ENCODE data around the gene NCAPG2.

Gene NCAPG2

DNA sequence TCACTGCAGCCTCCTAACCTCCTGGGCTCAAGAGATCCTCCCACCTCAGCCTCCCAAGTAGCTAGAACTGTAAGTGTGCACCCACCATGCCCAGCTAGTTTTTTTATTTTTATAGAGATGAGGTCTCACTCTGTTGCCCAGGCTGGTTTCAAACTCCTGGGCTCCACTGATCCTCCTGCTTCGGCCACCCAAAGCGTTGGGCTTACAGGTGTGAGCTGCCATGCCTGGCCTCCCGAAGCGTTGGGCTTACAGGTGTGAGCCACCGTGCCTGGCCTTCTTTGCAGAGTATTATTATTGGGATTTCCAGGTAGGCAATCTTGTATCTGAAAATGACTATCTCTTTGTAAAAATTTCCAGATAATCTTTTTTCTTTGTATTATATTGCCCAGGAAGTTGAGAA lies 23.1 kb upstream of the NCAPG2 start:
- Histone ChIP-seq H3K27ac (no peak overlapping the region), H3K36me3 (replicated peaks) (peaks cover 13% of the 10 kb centered on the region), H3K4me3 (ENCODE audit: low read depth, low read length) (no peak overlapping the region), H3K27me3 (replicated peaks) (no peaks in the 10 kb centered on the region)
- in situ Hi-C loops (cut with HindIII; ENCODE audit: low pct_ligation_motif_present, low sequenced_read_pairs) = no loop called here
- DNase-seq = no peak
- TF ChIP-seq, protein P1, sequence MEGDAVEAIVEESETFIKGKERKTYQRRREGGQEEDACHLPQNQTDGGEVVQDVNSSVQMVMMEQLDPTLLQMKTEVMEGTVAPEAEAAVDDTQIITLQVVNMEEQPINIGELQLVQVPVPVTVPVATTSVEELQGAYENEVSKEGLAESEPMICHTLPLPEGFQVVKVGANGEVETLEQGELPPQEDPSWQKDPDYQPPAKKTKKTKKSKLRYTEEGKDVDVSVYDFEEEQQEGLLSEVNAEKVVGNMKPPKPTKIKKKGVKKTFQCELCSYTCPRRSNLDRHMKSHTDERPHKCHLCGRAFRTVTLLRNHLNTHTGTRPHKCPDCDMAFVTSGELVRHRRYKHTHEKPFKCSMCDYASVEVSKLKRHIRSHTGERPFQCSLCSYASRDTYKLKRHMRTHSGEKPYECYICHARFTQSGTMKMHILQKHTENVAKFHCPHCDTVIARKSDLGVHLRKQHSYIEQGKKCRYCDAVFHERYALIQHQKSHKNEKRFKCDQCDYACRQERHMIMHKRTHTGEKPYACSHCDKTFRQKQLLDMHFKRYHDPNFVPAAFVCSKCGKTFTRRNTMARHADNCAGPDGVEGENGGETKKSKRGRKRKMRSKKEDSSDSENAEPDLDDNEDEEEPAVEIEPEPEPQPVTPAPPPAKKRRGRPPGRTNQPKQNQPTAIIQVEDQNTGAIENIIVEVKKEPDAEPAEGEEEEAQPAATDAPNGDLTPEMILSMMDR (IDR thresholded peaks at IDR 0.05; ENCODE audit: low read depth, low read length, missing control alignments) = no peak

DNA sequence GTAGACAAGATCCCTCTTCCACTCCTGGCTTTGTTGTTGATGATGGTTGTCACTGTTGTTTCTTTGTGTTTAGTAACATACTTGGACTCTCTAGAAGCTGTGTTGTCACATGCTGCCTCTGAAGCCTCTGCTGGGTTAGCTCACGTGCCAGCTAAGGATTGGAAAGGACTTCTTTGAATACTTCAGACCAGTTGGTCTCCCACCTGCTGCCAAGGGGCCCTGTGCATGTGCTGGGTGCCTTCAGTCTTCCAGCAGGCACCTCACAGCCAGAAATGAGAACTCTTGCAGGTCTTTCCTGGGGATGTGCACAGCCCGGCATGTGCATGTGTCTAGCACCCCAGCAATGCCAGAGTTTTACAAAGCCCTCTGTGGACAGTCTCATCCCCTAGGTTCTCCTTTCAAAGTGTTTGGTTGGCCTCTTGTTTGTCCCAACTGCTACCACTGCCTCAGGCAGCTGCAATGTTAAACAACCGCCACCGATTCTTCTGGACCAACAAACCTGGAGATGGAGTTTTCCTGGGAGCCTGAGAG lies 21.7 kb upstream of the NCAPG2 start:
- TF ChIP-seq, protein P1 (IDR thresholded peaks at IDR 0.05; ENCODE audit: low read depth, low read length, missing control alignments) = no peak
- no peak overlapping the region for H3K27ac ChIP-seq
- no peak overlapping the region for H3K4me3 ChIP-seq (ENCODE audit: low read depth, low read length)
- H3K27me3 ChIP-seq (replicated peaks) = no peaks in the 10 kb centered on the region
- no peak for DNase-seq
- H3K36me3 ChIP-seq (replicated peaks) = peaks cover 13% of the 10 kb centered on the region
- in situ Hi-C loops (cut with HindIII; ENCODE audit: low pct_ligation_motif_present, low sequenced_read_pairs) = no loop called here

DNA sequence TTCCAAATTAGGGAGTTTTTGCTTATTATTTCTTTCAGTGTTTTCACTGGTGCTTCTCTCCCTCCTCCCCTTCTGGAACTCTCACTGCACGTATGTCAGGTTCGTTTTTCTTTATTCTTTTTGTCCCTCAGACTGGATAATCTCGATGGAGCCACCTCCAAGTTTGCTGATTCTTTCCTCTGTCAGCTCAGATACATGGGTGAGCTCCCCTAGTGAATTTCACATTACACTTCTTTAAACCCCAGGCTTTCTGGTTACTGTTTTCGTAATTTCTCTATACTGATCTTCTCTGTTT lies 20.8 kb upstream of the NCAPG2 start:
- in situ Hi-C loops (cut with HindIII; ENCODE audit: low pct_ligation_motif_present, low sequenced_read_pairs) = no loop called here
- no peak overlapping the region for H3K4me3 ChIP-seq (ENCODE audit: low read depth, low read length)
- no peak overlapping the region for H3K27ac ChIP-seq
- H3K36me3 ChIP-seq (replicated peaks) = peaks cover 8% of the 10 kb centered on the region
- no peaks in the 10 kb centered on the region for H3K27me3 ChIP-seq (replicated peaks)
- TF ChIP-seq, protein P1 (IDR thresholded peaks at IDR 0.05; ENCODE audit: low read depth, low read length, missing control alignments) = no peak
- no peak for DNase-seq

DNA sequence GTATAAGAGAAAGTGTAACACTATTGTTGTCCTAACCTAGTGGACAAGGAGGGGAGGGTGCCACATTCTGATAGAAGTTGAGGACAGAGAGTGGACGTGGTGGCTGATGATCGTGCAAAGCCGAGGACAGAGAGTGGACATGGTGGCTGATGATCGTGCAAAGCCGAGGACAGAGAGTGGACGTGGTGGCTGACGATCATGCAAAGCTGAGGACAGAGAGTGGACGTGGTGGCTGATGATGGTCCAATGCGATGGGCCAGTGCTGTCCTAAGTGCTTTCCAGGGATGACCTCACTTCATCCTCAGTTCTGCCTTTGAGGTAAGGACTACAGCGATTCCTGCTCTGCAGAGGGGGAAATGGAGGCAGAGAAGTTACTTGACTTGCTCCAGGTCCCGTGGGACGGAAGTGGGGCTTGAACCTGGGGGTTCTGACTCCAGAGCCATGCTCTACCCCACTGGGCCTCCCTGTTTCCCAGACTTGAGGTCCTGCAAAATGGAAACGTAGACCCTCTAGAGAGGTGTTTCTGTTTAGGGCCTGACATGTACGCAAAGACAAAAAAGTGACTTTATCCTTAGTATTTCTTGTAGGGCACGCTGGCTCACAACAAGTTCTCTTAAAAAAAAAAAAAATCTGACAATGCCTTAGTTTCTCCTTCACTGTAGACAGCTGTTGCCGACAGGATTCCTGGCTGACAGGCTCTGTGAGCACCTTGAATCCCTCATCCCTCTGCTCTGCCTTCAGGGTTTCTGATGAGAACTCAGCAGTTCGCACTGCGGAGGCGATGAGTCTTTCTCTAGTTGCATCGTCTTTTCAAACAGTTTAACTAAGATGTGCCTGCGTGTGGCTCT lies 20.3 kb upstream of the NCAPG2 start:
- in situ Hi-C loops (cut with HindIII; ENCODE audit: low pct_ligation_motif_present, low sequenced_read_pairs) = no loop called here
- TF ChIP-seq, protein P1 (IDR thresholded peaks at IDR 0.05; ENCODE audit: low read depth, low read length, missing control alignments) = no peak
- no peak overlapping the region for H3K4me3 ChIP-seq (ENCODE audit: low read depth, low read length)
- no peaks in the 10 kb centered on the region for H3K27me3 ChIP-seq (replicated peaks)
- peaks cover 2% of the 10 kb centered on the region for H3K36me3 ChIP-seq (replicated peaks)
- DNase-seq = no peak
- no peak overlapping the region for H3K27ac ChIP-seq

DNA sequence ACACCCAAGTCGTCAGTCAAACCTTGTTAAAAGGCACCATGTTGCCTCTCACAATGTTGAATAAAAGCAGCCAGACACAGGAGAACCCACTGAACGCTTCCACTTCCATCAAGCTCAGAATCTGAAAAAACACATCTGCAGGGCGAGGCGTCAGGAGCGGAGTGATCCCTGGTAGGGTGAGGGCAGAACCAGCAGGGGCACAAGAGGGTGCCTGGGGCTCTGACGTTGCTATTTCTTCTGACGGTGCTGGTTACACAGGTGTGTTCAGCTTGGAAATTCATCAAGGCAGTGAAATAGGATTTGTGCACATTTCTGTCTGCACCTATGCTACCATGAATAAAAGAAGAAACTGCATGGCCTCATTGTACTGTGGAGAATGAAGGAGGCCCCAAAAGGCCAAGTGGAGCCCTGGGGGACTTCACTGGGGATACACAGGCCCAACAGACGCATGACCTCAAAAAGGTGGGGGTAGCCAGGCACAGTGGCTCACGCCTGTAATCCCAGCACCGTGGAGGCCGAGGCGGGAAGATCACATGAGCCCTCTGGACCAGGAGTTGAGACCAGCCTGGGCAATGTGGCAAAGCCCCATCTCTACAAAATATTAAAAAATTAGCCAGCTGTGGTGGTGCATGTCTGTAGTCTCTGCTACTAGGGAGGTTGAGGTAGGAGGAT lies 19.2 kb upstream of the NCAPG2 start:
- Histone ChIP-seq H3K27me3 (replicated peaks) (no peaks in the 10 kb centered on the region), H3K4me3 (ENCODE audit: low read depth, low read length) (no peak overlapping the region), H3K36me3 (replicated peaks) (no peaks in the 10 kb centered on the region), H3K27ac (no peak overlapping the region)
- no peak for DNase-seq
- TF ChIP-seq, protein P1 (IDR thresholded peaks at IDR 0.05; ENCODE audit: low read depth, low read length, missing control alignments) = no peak
- in situ Hi-C loops (cut with HindIII; ENCODE audit: low pct_ligation_motif_present, low sequenced_read_pairs) = no loop called here
